NCI-H1105 (cell line): Measurements from ENCODE around the gene ADK.

ENCODE experiments used
- DNase-seq: peaks from one replicate; lab custom pipeline; 2025; lab: John Stamatoyannopoulos, UW

ADK gene

DNA sequence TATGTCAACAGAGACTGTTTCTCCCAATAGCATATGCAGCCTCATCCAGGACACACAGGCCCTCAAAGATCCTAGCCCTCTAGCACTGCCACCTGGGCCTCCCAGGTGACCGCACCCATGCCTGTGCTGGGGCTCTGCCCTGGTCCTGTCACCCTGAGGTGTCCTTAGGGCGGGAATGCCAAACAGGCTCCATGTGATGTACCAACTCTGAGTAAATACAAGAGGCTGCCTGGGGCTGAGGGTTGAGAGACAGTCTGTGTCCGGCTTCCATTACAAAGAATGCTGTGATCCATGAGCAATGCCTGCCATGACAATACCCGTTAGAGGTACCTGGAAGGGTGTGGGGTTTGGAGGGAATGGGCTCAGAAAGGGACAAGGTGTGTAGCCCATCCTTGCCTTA lies 592.4 kb downstream of the ADK start:
- no peak for DNase-seq

DNA sequence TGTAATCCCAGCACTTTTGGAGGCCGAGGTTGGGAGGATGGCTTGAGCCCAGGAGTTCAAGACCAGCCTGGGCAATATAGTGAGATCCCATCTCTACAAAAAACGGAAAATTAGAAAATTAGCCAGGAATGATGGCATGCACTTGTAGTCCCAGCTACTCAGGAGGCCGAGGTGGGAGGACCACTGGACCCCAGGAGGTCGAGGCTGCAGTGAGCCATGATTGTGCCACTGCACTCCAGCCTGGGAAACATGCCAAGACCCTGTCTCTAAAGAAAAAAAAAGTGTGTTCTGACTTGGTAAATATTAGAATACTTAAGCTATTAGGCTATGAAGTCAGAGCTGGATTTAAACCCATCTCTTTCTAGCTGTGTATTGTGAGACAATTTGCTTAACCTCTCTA lies 594.4 kb downstream of the ADK start:
- no peak for DNase-seq

DNA sequence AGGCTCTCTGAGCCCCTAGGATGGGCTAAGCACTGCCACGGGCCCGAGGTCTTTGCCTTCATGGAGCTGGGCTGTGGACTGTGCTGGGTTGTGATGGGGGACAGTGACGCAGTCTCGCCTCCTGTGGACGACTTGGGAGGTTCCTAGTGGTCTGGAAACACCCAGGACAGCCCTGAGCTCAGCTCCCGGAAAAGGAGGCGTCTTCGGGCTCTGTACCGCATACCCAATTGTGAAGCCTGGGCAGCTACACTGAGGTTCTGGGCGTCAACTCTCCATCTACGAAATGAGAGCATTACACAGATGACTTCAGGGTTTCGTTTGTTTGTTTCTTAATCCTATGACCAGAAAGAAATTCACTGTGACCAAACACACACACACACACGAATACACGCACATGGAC lies 595.8 kb downstream of the ADK start:
- DNase-seq, result no peak

GRCh38 chr10:74748468-74749031 lies 597.5 kb downstream of the ADK start:
- no peak for DNase-seq

DNA sequence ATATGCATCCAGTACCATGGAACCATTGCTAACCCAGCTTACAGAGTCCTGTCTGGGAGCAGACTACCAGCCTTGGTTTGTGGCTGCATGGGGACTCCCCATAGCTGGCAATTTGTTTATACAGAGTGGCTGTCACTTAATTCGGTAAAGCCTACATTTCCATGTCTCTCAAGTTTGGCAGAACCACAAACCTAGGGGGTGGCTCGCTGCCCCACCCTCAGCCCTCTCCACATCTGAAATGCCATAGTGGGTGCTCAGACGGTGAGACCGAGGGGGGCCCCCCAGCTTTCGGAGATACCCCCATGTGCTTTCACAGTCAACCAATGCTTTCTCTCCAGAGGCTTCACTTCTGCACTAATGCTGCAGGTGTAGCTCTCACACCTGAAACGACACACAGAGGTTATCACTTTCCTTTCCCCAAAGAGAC lies 599.8 kb downstream of the ADK start:
- no peak for DNase-seq

- no peak for DNase-seq
Measured at GRCh38 chr10:74752371-74753040, 601.5 kb downstream of the ADK start.

DNA sequence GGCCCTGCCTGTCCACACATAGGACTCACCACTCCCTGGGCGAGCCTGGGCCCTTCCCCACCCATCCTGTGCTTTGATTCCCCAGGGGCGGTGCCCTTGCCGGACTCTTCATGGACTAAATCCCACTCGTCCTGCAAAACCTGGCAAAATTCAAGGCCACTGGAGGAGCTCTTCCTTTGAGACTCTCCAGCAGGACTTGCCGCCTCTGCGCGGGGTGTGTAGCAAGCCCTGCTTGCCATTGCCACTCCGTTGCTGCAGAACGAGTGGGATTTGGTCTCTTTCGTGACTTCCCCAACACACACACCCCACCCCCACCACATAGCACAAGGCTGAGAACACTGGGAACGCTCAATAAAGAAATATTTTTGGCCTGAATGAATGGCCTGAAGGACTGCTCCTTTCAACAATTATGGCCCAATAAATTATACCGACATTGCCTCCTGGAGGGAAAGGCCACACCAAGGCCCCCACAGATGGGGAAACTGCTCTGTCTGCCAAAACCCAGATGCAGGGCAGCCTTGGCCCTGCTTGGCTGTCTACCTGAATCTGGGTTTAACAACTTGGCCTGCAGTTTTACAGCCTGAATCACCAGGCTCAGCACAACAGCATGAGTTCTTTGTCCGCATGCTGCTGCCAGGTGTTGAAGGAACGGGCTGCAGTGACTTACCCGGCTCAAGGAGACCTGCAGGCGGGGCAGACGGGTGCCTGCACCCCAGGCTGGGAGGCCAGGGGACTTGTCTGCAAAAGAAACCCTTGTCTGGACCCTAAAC lies 602.6 kb downstream of the ADK start:
- DNase-seq, result no peak

DNA sequence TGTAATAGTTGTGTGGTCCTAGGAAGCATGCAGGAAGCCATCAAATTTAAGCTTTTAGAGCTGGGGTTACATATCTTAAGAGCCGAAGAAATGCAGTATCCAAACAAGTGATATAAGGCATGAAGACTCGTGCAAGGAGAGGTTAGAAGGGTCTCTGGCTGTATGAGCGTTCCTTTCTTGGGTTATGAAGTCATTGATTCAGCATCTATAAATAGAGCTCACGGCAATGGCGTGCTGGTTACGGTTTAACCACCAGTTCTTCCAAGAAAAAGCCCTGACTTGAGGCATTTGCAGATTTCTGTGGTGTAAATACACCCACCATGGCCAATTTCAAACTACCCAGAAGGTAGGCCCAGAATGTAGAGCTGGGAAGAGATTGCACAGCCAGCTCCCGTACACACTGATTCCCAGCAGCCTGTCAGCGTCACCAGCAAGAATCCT lies 603.4 kb downstream of the ADK start:
- no peak for DNase-seq

GRCh38 chr10:74755273-74755672 lies 604.3 kb downstream of the ADK start:
- no peak for DNase-seq
